HG03378 (cell line): ENCODE measurements around the gene KRTDAP.

Experiments used
- ATAC-seq: cut with Tn5 transposase; IDR thresholded peaks from one replicate; pipeline ENCODE4 v1.9.1; 2021; ENCODE audit warnings: mild to moderate bottlenecking, moderate library complexity; ENCODE audit not compliant: unreplicated experiment

The KRTDAP gene

DNA sequence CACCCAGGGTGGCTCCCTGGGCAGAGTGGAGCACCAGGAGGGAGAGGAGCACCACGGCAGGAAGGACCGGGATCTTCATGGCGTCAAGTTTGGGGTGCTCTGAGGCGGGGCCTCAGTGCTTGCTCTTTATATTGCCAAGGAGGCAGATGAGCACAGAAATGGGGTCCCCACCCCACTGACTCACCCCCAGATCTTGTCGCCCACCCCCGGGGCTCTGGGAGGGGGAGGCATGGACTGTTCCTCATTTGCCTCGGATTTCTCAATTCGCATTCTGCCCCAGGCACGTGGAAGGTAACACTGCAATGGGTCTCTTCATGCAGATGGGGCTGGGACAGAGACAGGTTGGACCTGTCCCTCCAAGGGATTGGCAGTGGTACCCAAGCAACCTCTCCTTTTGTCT, at the start of gene KRTDAP:
KRTDAP (minus strand) TSS at position 101 of the 400 bp plus-strand sequence; CDS start at position 79, 22 bp downstream.
- no peak for ATAC-seq

DNA sequence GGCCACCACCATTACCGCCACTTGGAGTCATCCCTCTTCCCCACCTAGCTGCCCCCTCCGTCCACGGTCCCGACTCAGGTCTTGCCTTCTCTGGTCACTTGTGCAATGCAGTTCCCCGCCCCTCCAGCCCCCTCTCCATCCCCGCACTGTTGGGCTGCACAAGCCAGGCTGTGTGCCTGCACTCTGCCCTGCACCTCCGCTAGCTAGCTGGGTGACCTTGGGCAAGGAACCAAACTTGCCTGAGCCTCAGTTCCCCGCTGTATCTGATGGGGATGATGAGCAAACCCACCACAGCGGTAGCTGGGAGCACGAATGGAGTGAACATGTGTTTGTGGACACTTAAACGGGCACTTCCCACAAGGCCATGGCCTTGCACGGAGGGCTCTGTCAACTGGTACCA, 49.6 kb upstream of the KRTDAP start:
- ATAC-seq, result no peak

DNA sequence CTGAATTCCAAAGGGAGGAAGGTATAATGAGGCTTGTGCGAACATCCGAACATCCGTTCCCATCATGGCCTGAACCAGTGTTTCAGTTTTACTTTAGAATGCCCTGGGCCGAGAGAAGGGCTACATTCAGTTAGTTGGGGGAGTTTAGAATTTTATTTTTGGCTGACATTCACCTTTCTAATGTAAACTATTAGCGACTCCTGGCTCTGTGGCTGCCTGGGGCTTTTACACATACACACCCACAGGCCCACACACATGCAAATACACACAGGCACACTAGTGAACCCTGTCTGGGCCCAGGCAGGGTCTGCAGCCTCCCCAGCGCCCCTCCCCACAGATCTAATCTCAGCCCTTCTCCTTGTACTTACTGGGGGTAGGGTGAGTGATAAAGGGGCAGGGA, 49.0 kb upstream of the KRTDAP start:
- ATAC-seq, result no peak

GRCh38 chr19:35534803-35535480, 44.7 kb upstream of the KRTDAP start:
- ATAC-seq, result no peak

DNA sequence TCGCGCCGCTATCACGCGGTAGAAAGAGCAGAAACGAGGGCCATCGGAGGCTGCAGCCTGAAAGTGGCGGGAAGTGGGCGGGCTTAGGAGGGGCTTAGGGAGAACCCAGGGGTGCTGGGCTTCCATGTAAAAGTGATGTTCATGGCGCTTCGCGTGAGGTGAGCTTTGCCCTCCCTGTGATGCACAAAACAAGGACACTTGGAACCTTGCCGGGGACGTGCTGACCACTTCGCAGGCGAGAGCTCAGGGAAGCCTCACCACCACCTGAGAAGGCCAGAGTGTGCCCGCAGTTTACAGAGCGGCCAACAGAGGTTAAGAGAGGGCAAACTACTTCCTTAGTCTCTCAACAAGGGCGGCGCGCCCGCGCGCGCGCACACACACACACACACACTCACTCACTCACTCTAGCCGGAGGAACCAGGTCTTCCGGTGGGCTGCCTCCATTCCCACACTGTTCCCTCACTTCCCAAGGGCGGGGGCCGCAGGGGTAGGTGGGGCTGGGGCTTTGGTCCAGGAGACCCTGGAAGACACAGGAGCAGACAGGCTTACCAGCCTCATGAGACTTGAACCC, 43.6 kb upstream of the KRTDAP start:
- ATAC-seq, result no peak

DNA sequence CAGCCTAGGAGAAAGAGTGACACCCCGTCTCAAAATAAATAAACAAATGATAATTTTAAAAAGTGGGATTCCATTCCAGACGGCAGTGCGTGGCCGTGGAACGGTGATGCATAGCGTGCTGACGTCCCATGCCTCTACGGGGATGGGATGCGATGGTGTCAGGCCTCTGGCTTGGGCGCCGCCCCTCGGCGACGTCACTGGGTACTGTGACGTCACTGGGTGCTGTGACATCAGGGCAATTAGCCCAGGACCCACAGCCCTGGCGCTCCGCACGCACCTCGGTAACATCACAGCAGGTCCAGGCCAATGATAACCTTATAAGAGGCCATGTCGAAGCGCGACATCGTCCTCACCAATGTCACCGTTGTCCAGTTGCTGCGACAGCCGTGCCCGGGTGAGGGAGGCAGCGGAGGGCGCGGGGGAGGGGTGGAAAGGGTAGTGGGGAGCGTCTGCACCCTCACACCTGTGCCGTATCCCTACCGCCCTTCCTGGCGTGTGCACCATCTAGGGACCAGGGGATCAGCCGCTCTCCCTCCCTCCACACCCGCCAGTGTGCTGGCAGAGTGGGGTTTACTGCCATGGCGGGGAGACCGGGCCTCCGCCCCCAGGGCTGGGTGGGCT, 43.0 kb upstream of the KRTDAP start, which contains the start of gene GAPDHS:
GAPDHS (plus strand) TSS at position 256 of the 621 bp plus-strand sequence; CDS start at position 328, 72 bp downstream.
- no peak for ATAC-seq

- ATAC-seq, result no peak
These were observed 41.0 kb upstream of the KRTDAP start for GRCh38 chr19:35531291-35531690.

- ATAC-seq, result no peak
These were observed 39.3 kb upstream of the KRTDAP start for GRCh38 chr19:35529241-35530218.

DNA sequence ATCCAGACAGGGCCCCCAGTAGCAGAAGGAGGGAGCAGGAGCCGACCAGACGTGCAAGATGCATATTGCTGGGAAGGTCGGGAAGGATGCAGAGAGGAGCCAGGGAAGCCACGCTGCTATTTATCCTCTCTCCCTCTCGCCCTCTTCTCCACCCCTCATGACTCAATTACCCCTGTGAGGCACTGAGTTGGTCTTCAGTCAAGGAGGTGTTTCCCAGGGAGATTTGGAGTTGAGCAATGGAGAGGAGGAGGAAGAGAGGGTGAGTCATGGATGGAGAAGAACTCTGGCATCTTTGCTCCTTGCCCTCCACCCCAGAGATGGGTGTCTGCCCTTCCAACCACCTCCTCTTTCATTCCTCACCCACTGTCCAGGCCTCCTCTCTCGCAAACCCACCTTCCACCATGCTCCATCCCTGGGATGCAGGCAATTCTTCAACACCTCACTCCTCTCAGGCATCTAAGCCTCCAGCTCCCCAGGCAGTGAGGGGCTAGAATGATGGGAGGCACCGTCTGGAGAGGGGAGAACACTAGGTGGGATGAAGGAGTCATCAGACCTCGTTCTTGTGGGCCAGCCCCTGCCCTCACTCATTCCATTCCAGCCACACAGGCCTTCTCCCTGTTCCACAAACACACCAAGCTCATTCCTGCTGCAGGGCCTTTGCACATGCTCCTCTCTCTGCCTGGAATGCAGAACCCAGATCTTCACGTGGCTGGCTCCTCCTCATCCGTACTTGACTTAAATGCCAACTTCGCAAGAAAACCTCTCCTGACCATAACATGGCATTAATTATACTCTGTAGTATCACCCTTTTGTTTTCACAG, 38.2 kb upstream of the KRTDAP start, which contains the start of gene SBSN:
SBSN (minus strand) TSS at position 94 of the 821 bp plus-strand sequence; CDS start at position 64, 30 bp downstream.
- no peak for ATAC-seq

DNA sequence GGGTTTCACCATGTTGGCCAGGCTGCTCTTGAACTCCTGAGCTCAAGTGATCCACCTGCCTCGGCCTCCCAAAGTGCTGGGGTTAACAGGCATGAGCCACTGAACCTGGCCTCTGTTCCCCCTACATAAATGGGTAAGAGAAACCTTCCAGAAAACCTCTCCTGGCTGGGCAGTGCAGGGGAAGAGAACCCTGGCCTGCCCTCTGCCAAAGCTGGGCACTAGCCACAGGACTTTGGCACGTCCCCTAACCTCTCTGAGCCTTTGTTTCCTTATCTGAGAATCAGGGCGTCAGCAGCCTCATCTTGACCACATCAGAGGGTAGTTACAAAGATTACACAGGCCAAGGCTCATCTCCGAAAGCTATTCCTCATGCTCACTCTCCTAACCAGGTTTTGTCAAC, 35.6 kb upstream of the KRTDAP start:
- no peak for ATAC-seq

DNA sequence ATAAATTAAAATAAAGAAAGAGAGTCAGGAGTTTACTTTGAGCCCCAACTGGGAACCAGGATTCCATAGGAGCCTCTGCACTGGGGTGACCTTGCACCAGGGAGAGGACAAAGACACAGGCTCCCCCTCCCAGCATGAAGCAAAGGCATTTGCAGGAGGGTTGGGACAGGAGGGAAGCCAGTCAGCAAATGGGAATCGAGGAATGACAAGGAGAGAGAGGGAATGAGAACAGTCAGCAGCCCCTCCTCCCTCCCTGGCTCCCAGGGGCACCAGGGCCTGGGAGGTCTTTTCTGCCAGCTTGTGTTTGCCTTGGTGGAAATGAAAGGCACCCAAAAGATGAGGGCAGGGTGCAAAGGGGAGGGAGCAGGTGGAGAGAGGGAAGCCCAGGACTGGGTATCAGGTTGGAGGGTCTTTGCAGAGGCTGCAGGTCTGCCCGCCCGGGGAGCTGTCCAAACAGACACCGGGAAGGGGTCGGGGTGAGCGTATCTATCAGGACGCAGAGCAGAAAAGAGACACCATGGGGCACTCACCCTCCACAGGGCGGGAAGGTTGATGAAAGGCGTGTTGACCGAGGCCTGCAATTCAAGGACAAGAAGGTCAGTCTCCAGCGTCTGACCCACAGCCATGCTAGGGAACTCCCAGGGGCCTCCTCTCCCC, 34.0 kb upstream of the KRTDAP start:
- no peak for ATAC-seq

- ATAC-seq, result no peak
These were observed 32.6 kb upstream of the KRTDAP start for GRCh38 chr19:35522745-35523327.

- ATAC-seq, result no peak
These were observed 31.0 kb upstream of the KRTDAP start for GRCh38 chr19:35521124-35521743.

- ATAC-seq, result no peak
These were observed 29.0 kb upstream of the KRTDAP start for GRCh38 chr19:35519291-35519690.

DNA sequence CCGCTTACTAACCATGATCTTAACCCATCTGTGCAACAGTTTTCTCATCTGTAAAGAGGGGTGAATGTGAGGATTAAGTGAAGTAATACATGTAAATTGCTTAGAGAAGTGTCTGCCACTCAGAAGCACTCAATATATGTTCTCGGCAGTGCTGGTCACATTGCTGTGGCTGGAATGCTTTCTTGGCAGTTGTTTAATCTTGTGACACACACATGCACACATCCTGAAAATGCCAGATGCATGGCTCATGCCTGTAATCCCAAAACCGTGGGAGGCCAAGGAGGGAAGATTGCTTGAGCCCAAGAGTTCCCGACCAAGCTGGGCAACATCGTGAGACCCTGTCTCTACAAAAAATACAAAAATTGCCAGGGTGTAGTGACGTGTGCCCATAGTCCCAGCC, 28.0 kb upstream of the KRTDAP start:
- ATAC-seq, result no peak

GRCh38 chr19:35517342-35517741, 27.1 kb upstream of the KRTDAP start:
- no peak for ATAC-seq

GRCh38 chr19:35516310-35516709, 26.0 kb upstream of the KRTDAP start:
- ATAC-seq, result no peak

DNA sequence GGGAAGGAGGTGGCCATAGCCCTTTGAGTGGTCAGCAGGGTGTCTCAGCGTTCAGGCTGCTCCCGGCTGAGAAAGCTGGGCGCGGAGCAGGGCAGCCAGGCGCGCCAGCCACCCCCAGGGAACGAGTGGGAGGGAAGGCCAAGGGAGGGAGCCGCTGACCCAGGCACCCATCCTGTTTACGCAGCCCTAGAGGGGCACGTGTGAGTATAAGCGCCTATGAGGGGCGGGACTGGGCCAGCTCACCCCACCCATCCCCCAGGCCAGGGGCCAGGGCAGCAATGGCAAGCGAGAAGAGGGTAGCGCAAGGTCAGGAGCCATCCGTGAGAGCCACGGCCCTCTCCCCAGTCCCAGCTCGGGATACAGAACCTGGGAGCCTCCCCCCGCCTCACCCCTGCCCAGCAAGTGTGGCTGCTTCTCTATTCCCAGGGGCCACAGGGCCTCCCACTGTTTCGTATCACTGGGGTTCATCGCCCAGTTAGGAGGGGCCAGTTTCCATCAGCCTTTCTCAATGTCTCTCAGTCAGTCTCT, 24.1 kb upstream of the KRTDAP start:
- ATAC-seq, result no peak
